ENCODE results near the gene WNK1.

DNA sequence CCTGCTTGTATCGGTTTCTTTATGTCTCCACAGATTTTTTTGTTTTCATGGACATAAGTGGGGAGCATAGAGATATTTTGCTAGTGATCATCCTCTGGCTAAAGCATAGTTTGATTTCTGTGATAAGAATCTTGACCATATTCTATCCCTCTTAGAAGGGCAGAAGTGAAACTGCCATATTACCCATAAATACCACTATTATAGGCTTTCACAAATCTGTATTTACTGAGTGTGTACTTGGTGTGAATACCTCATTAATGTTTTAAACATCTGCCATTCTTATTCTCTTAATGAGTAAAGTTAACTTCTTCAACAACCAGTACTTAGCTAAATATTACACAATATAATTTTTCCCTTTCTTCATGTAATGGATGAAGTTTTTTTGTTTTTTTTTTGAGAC, 16.1 kb downstream of the WNK1 start:
- TF ChIP-seq POLR2AphosphoS5 (IDR thresholded peaks at IDR 0.05; ENCODE audit: low read depth, low read length) = no peak
- no peak for TF ChIP-seq POLR2A (IDR thresholded peaks at IDR 0.05; ENCODE audit: control extremely low read depth in 1 of 2, low read depth in 2 of 2, low read length in 2 of 2)
- TF ChIP-seq SP1 (IDR thresholded peaks at IDR 0.05; ENCODE audit: low read depth, low read length) = no peak
- TF ChIP-seq, protein P1, sequence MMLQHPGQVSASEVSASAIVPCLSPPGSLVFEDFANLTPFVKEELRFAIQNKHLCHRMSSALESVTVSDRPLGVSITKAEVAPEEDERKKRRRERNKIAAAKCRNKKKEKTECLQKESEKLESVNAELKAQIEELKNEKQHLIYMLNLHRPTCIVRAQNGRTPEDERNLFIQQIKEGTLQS (IDR thresholded peaks at IDR 0.05; ENCODE audit: insufficient read depth, low read depth, low read length) = no peak
- TF ChIP-seq, protein P2, sequence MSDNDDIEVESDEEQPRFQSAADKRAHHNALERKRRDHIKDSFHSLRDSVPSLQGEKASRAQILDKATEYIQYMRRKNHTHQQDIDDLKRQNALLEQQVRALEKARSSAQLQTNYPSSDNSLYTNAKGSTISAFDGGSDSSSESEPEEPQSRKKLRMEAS (IDR thresholded peaks at IDR 0.05) = no peak
- no peak for TF ChIP-seq EZH2 (IDR thresholded peaks at IDR 0.05; ENCODE audit: low read depth, low read length, severe bottlenecking)
- no peak for TF ChIP-seq SUZ12 (IDR thresholded peaks at IDR 0.05; ENCODE audit: low read length)
- TF ChIP-seq TAF1 (IDR thresholded peaks at IDR 0.05; ENCODE audit: low read depth, low read length) = no peak
- no peak for TF ChIP-seq SIN3A (conservative IDR thresholded peaks at IDR 0.05 in 1 of 2, IDR thresholded peaks at IDR 0.05 in 1 of 2; ENCODE audit: low read depth in 1 of 2, low read length in 2 of 2)
- TF ChIP-seq, protein P3, sequence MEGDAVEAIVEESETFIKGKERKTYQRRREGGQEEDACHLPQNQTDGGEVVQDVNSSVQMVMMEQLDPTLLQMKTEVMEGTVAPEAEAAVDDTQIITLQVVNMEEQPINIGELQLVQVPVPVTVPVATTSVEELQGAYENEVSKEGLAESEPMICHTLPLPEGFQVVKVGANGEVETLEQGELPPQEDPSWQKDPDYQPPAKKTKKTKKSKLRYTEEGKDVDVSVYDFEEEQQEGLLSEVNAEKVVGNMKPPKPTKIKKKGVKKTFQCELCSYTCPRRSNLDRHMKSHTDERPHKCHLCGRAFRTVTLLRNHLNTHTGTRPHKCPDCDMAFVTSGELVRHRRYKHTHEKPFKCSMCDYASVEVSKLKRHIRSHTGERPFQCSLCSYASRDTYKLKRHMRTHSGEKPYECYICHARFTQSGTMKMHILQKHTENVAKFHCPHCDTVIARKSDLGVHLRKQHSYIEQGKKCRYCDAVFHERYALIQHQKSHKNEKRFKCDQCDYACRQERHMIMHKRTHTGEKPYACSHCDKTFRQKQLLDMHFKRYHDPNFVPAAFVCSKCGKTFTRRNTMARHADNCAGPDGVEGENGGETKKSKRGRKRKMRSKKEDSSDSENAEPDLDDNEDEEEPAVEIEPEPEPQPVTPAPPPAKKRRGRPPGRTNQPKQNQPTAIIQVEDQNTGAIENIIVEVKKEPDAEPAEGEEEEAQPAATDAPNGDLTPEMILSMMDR (IDR thresholded peaks at IDR 0.05; ENCODE audit: control extremely low read depth in 1 of 3, insufficient read depth in 1 of 3, low read depth in 1 of 3, low read length in 3 of 3) = no peak
- TF ChIP-seq, protein P4, sequence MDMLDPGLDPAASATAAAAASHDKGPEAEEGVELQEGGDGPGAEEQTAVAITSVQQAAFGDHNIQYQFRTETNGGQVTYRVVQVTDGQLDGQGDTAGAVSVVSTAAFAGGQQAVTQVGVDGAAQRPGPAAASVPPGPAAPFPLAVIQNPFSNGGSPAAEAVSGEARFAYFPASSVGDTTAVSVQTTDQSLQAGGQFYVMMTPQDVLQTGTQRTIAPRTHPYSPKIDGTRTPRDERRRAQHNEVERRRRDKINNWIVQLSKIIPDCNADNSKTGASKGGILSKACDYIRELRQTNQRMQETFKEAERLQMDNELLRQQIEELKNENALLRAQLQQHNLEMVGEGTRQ (IDR thresholded peaks at IDR 0.05; ENCODE audit: low read length) = no peak
- no peak for TF ChIP-seq CREB1 (IDR thresholded peaks at IDR 0.05)
- no peak for TF ChIP-seq YY1 (IDR thresholded peaks at IDR 0.05; ENCODE audit: low read depth, low read length)

Measured in H1 (cell line).